Measurements from ENCODE around the gene WAC. TPM values are rescaled to one million over a fixed set of nuclear protein-coding genes. Genes with fewer than 3 reads are reported as not detected.
A peak's percentile ranks its signal among the peaks of the same experiment; 100 is the strongest.

The WAC gene
- total and polyA plus RNA-seq, 9 of the 15 experiments (the other 6 are each of a cell fraction or from before 2014, with no cell fraction given): 24.8 to 123 (median 78.2) TPM

- no peak for TF ChIP-seq STAT5B (CRISPR knock-in tag; IDR thresholded peaks at IDR 0.05)
- TF ChIP-seq SIN3A (IDR thresholded peaks at IDR 0.05; ENCODE audit: borderline replicate concordance in 2 of 2, control insufficient read depth in 1 of 2, low read depth in 2 of 2, low read length in 2 of 2): no peak
- TF ChIP-seq RFX1 (IDR thresholded peaks at IDR 0.05): no peak
- TF ChIP-seq HNRNPL (IDR thresholded peaks at IDR 0.05; ENCODE audit: low read depth, low read length): no peak
- no peak for TF ChIP-seq NCOA6 (IDR thresholded peaks at IDR 0.05)
- no peak for TF ChIP-seq CHD4 (IDR thresholded peaks at IDR 0.05; ENCODE audit: insufficient read depth, insufficient replicate concordance, low read depth, low read length, poor library complexity, severe bottlenecking)
- peak; percentile 47; the same call in 1 of the 2 replicates for TF ChIP-seq NBN (IDR thresholded peaks at IDR 0.05; ENCODE audit: low read depth)
- TF ChIP-seq SMARCA4 (IDR thresholded peaks at IDR 0.05): 0 out of 2 replicates have a peak, but pooled peaks have one; percentile 33
- no peak for TF ChIP-seq TSC22D4 (tag; IDR thresholded peaks at IDR 0.05)
- TF ChIP-seq ZBTB2 (IDR thresholded peaks at IDR 0.05): no peak
- TF ChIP-seq IRF9 (tag; IDR thresholded peaks at IDR 0.05): no peak
- TF ChIP-seq HNRNPH1 (optimal IDR thresholded peaks at IDR 0.05; ENCODE audit: low read depth, low read length): no peak
- no peak; the same call in 1 of the 2 replicates for TF ChIP-seq FOXJ2 (tag; IDR thresholded peaks at IDR 0.05)
- TF ChIP-seq ELF1 (tag; IDR thresholded peaks at IDR 0.05): no peak
- TF ChIP-seq NCOA1 (IDR thresholded peaks at IDR 0.05; ENCODE audit: low read depth): no peak; the same call in 1 of the 2 replicates
- no peak for TF ChIP-seq ZBTB26 (CRISPR knock-in tag; IDR thresholded peaks at IDR 0.05)
- no peak for TF ChIP-seq EWSR1 (IDR thresholded peaks at IDR 0.05; ENCODE audit: borderline replicate concordance, low read depth, partially characterized antibody)
- TF ChIP-seq NCOR1 (IDR thresholded peaks at IDR 0.05): peak; percentile 43
- no peak for TF ChIP-seq SP1 (CRISPR knock-in tag; IDR thresholded peaks at IDR 0.05)
- no peak for TF ChIP-seq ZFP91 (CRISPR knock-in tag; IDR thresholded peaks at IDR 0.05)
- no peak for TF ChIP-seq GTF3C2 (IDR thresholded peaks at IDR 0.05; ENCODE audit: borderline replicate concordance, extremely low read depth, insufficient read length)
Measured at GRCh38 chr10:28496481-28496961, 36.4 kb upstream of the WAC start (continued).

All from K562 (cell line).